Activated gamma-delta T cell treated with anti-CD3 and anti-CD28 coated beads, Interleukin-2, amount 50 U/mL, for 16 hours (primary cell): ENCODE results near the gene PSG4.
"Not testable (repeated sequence)": the region's sequence is repeated elsewhere in the genome, so short reads cannot be mapped to it uniquely, and the experiment has no call there.

Source experiments
- DNase-seq: peaks from one replicate; pipeline ENCODE4 v3.0.0-alpha.2; 2020; ENCODE audit warnings: low read depth

PSG4 gene

DNA sequence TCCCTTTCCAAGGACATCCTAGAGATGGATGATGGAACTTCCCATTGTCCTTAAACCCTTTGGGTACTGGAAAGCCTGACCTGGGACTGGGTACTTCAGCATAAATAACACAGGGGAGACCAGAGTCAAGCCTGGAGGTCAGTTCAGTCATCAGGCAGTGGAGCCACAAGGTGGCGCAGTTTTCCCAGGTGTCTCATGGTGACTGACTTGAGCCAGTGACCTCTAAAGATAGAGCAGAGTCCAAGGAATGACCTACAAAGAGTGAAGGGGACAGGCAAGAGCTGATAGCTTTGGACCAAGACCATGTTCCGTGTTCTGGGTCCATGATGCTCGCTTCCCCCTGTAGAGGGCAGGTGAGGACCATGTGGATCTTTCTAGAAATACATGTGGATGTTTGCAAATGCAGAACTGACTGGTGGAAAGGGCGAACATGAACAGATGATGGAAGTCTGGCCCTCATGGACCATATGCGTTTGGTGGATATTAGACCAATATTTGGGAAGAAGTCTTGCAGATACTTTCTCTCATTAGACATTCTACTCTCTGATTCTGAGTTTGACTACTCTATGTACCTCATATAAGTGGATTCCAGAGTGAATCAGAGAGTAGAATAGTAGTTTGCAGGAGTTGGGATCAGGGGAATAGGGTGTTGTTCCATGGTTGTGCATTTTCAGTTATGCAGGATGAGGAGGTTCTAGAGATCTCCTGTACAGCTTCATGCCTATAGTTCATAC is 6.6 kb downstream of the PSG4 start:
- DNase-seq = not testable (repeated sequence)

- not testable (repeated sequence) for DNase-seq
Observed at GRCh38 chr19:43197666-43198397, 7.6 kb downstream of the PSG4 start.

- not testable (repeated sequence) for DNase-seq
Observed at GRCh38 chr19:43194397-43194796, 11.0 kb downstream of the PSG4 start.

DNA sequence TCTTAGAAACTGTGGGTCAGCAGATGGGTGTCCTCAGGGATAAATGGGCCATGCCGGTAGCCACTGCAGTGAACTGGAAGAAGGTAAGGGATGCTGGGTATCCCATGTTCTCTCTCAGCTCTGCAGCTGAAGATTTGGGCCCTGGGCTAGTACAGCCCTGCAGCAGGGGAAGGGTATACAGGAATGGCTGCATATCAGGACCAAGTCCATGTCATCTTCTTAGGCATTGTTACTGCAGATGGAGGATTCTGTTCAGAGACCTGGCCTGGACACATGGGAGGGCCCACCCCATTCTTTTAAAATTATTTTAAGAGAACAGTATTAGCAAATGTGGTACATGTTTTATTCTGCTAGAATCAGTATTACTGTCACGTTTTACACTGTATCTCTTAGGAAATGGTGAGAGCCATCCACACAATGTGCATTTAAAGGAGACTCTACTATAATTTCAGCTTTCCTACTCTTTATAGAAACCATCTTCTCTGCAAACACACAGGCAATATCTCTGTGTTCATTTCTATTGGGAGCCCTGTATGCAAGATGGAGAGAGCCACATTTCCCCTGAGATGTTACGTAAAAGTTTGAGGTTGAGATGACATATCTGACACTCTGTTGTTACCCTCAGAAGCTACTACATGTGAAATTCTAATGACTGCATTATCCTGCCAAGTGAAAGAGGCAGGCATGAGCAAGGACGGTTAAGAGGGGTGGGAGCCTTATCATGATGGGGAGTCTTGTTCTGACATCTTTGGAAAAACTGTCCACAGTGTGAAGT is 12.9 kb downstream of the PSG4 start:
- DNase-seq = not testable (repeated sequence)

DNA sequence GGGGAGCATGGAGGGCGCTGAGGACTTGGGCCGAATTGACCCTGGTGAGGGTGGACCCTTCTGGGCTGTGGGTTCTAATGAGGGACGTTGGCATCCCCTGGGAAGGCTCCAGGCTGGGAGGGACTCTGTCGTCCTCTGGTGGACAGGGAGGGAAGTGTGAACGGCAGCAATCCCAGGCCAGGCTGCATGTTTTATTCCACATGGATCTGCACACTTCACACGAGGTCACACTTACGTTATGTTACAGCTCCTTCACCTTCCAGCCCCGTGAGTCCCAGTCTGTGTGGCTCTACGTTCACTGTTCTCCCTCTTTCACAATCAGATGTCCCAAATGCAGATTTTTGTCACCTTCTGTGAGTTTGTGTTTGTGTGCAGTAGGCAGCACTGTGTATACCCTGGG is 17.3 kb downstream of the PSG4 start:
- DNase-seq = not testable (repeated sequence)

DNA sequence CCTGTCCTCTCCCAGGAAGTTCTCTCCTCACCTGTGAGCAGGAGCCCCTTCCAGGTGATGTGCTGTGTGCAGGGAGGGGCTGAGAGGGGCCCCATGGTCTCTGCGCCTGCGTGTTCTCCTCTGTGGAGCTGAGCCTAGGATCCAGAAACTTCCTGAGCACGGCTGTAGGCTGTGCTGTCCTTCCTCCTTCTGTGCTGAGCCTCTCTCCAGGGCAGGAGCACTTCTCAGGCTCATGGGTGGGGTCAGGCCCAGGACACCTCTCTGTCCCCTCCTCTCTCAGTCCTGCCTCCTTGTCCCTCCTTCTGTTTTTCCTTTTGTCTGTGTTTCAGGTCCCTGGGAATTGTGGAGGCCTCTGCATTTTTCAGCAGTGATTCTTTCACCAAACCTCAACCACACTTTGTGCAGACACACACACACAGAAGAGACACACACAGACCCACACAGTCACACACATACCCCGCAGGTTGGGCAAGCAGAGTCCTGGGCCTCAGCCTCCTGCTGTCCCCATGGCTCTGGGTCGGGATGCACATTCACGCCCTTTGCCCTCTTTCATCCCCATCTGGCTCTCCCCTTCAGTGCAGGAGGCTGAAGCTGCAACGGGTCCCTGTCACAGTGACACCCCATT is 19.0 kb downstream of the PSG4 start, which contains the start of gene PSG5:
Gene PSG5, minus strand, starts transcription at position 226 of the 625 bp plus-strand sequence. Its CDS starts 131 bp downstream, at position 95.
- DNase-seq = not testable (repeated sequence)

- DNase-seq = not testable (repeated sequence)
Observed at GRCh38 chr19:43181869-43182771, 23.3 kb downstream of the PSG4 start.

GRCh38 chr19:43179569-43180147 is 25.8 kb downstream of the PSG4 start:
- DNase-seq = not testable (repeated sequence)

- not testable (repeated sequence) for DNase-seq
Observed at GRCh38 chr19:43178577-43178976, 26.9 kb downstream of the PSG4 start.

GRCh38 chr19:43165906-43166305 is 39.5 kb downstream of the PSG4 start:
- DNase-seq = not testable (repeated sequence)

DNA sequence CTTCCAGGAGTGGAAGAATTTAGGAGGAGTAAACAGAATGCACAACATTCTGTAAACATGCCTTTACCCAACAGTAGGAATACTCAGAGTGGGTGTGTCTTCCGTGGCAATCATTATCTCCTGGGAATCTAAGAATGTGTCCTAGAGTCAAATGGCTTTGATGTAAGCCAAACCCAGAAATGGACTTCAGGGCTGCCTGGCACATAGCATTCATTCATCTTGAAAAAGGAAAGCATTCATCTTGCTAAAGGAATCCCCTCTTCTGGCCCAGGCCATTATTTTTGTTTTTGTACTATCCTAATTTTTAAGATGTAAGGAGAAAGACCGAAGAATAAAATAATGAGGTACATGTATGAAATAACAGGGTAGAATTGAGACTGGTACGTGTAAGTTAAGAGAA is 42.3 kb downstream of the PSG4 start:
- not testable (repeated sequence) for DNase-seq

- DNase-seq = not testable (repeated sequence)
Observed at GRCh38 chr19:43162261-43162660, 43.2 kb downstream of the PSG4 start.

GRCh38 chr19:43152214-43152613 is 53.2 kb downstream of the PSG4 start:
- DNase-seq = no peak

DNA sequence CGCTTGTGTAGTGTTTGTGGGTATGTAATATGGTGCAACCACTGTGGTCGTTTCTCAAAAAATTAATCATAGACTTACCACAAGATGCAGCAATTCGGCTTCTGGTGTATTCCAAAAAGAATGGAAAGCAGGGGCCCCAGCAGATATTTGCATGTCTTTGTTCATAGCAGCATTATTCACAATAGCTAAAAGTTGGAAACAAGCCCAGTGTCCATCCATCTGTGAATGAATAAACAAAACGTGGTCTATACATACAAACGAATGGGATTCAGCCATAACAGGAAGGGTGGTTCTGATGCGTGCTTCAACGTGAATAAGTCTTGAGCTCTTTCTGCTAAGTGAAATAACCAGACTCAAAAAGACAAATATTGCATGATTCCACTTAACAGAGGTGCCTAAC is 55.6 kb downstream of the PSG4 start:
- DNase-seq = not testable (repeated sequence)

- no peak for DNase-seq
Observed at GRCh38 chr19:43148233-43148632, 57.2 kb downstream of the PSG4 start.
